Head of caudate nucleus (tissue), 42 donors: ENCODE measurements around the gene SMARCB1.

Experiments
- DNase-seq, 42 donors: peaks; one replicate each; pipeline versions ENCODE4 v3.0.0 to v3.0.0-alpha.2; 2020 to 2021; ENCODE audit warnings: mixed read lengths in 7 of 42
- intact Hi-C: fragments of 100-400 bp; cut with DNase I; formaldehyde crosslinking; loops from one replicate; pipeline ENCODE4 v1.15.0; 2022

Gene SMARCB1

GRCh38 chr22:23759566-23759965 lies 27.2 kb upstream of the SMARCB1 start:
- intact Hi-C loops, result no loop called here
- no peak for DNase-seq

GRCh38 chr22:23760056-23760455 lies 26.7 kb upstream of the SMARCB1 start:
- no peak for DNase-seq
- intact Hi-C loops, result no loop called here

- peak in 20 of 42 donors; percentile 26 to 71 (median 48) for DNase-seq
- intact Hi-C loops, result no loop called here
Measured at GRCh38 chr22:23762842-23763578, 23.8 kb upstream of the SMARCB1 start, which contains the start of gene C22orf15. C22orf15 (plus strand) TSS chr22:23762990; CDS start chr22:23763307, 317 bp downstream.

GRCh38 chr22:23763579-23763945 lies 23.2 kb upstream of the SMARCB1 start:
- intact Hi-C loops, result no loop called here

GRCh38 chr22:23763954-23764353 lies 22.8 kb upstream of the SMARCB1 start:
- intact Hi-C loops, result no loop called here

More at GRCh38 chr22:23763579-23763945, 23.2 kb upstream of the SMARCB1 start:
- peak in 15 of 42 donors; percentile 22 to 65 (median 45) for DNase-seq

GRCh38 chr22:23764899-23765881 lies 21.6 kb upstream of the SMARCB1 start:
- DNase-seq, result no peak
- intact Hi-C loops, result loop anchor here (5.0 kb wide), 1 partner anchor 82 kb away; no protein-coding TSS in a partner anchor

More at GRCh38 chr22:23763954-23764353, 22.8 kb upstream of the SMARCB1 start:
- no peak for DNase-seq

GRCh38 chr22:23767303-23767672 lies 19.5 kb upstream of the SMARCB1 start:
- intact Hi-C loops, result loop anchor here (5.0 kb wide), 1 partner anchor 80 kb away; no protein-coding TSS in a partner anchor

GRCh38 chr22:23767673-23768548 lies 18.9 kb upstream of the SMARCB1 start, which contains the start of gene CHCHD10:
CHCHD10 (minus strand) TSS chr22:23767972; CDS start chr22:23767874, 98 bp downstream.
- DNase-seq, result peak; percentile 76 to 96 (median 90)
- intact Hi-C loops, result loop anchor here (5.0 kb wide), 1 partner anchor 79 kb away; no protein-coding TSS in a partner anchor

More at GRCh38 chr22:23767303-23767672, 19.5 kb upstream of the SMARCB1 start:
- DNase-seq, result no peak

GRCh38 chr22:23769321-23769965 lies 17.3 kb upstream of the SMARCB1 start:
- intact Hi-C loops, result loop anchor here (5.0 kb wide), 1 partner anchor 78 kb away; no protein-coding TSS in a partner anchor
- DNase-seq, result no peak

GRCh38 chr22:23772315-23772648 lies 14.5 kb upstream of the SMARCB1 start:
- intact Hi-C loops, result no loop called here
- no peak for DNase-seq

- intact Hi-C loops, result no loop called here
- DNase-seq, result peak in 6 of 42 donors; percentile 13 to 54 (median 34)
Measured at GRCh38 chr22:23772649-23773473, 13.9 kb upstream of the SMARCB1 start, which contains the start of gene MMP11. MMP11 (plus strand) TSS chr22:23772849; CDS start chr22:23772871, 22 bp downstream.

- DNase-seq, result no peak
- intact Hi-C loops, result no loop called here
Measured at GRCh38 chr22:23773483-23774113, 13.2 kb upstream of the SMARCB1 start.

- intact Hi-C loops, result no loop called here
- DNase-seq, result no peak
Measured at GRCh38 chr22:23774114-23774921, 12.4 kb upstream of the SMARCB1 start.

- intact Hi-C loops, result no loop called here
- DNase-seq, result no peak
Measured at GRCh38 chr22:23774922-23775436, 11.8 kb upstream of the SMARCB1 start.

- no peak for DNase-seq
- intact Hi-C loops, result no loop called here
Measured at GRCh38 chr22:23775779-23776375, 10.9 kb upstream of the SMARCB1 start.
